CD4-positive, alpha-beta T cell (primary cell): ENCODE measurements around the gene CYP26B1. TPM values are rescaled to one million over a fixed set of nuclear protein-coding genes. Genes with fewer than 3 reads are reported as not detected.

Experiments used
- ATAC-seq: fragments of 200-7000 bp; cut with Tn5 transposase; one replicate; pipeline ENCODE4 v1.10.0; 2022; ENCODE audit warnings: mild to moderate bottlenecking; ENCODE audit not compliant: poor library complexity
- CTCF ChIA-PET: fragments of 350-600 bp; sonication (Branson Sonifier 250); formaldehyde crosslinking; loops from one replicate; lab custom pipeline; 2021; ENCODE audit warnings: antibody characterized with exemption, inconsistent platforms; lab: Charles Lee
- POLR2A ChIA-PET: fragments of 350-600 bp; sonication (Branson Sonifier 250); formaldehyde crosslinking; loops from one replicate; lab custom pipeline; 2021; ENCODE audit warnings: antibody characterized with exemption, inconsistent platforms; lab: Charles Lee
- DNase-seq, 14 experiments: peaks; one replicate each; pipeline ENCODE4 v3.0.0-alpha.2; 2013 to 2020; ENCODE audit warnings: mixed read lengths in 2 of 14
- H3K27ac ChIP-seq, 2 donors: one replicate each; pipeline versions ENCODE4 v1.5.1 to v1.7.0; 2013; ENCODE audit warnings: low read length in 2 of 2, low read depth in 1 of 2, mild to moderate bottlenecking in 1 of 2
- H3K27me3 ChIP-seq, 2 experiments: 1 replicate in 1 of 2; 2 replicates in 1 of 2; pipeline versions ENCODE4 v1.6.1 to v1.7.0; 2013; ENCODE audit warnings: low read length in 2 of 2, control low read depth in 1 of 2, mild to moderate bottlenecking in 1 of 2, moderate library complexity in 1 of 2; ENCODE audit not compliant: insufficient read depth in 2 of 2, control insufficient read depth in 1 of 2
- H3K36me3 ChIP-seq: one replicate; pipeline ENCODE4 v1.6.1; 2013; ENCODE audit warnings: low read length, control low read depth; ENCODE audit not compliant: insufficient read depth
- H3K4me1 ChIP-seq: one replicate; pipeline ENCODE4 v1.6.1; 2013; ENCODE audit warnings: low read length, control low read depth; ENCODE audit not compliant: insufficient read depth
- H3K4me3 ChIP-seq: one replicate; pipeline ENCODE4 v1.5.1; 2013; ENCODE audit warnings: mild to moderate bottlenecking, low read length, moderate library complexity
- H3K9me3 ChIP-seq, 2 experiments: 1 replicate in 1 of 2; 2 replicates in 1 of 2; pipeline versions ENCODE4 v1.6.1 to v1.7.0; 2013; ENCODE audit warnings: low read length in 2 of 2, mild to moderate bottlenecking in 2 of 2, control low read depth in 1 of 2, moderate library complexity in 1 of 2; ENCODE audit not compliant: control insufficient read depth in 1 of 2, insufficient read depth in 1 of 2
- H3K27ac Mint-ChIP-seq: one replicate; pipeline ENCODE4 v1.8.0; 2020; ENCODE audit warnings: mixed read lengths
- H3K27me3 Mint-ChIP-seq: one replicate; pipeline ENCODE4 v1.8.0; 2021; ENCODE audit warnings: mixed read lengths
- H3K36me3 Mint-ChIP-seq: one replicate; pipeline ENCODE4 v1.8.0; 2021; ENCODE audit warnings: low read depth, mixed read lengths
- H3K4me1 Mint-ChIP-seq: one replicate; pipeline ENCODE4 v1.8.0; 2021; ENCODE audit warnings: low read depth, mixed read lengths
- H3K4me3 Mint-ChIP-seq: one replicate; pipeline ENCODE4 v1.8.0; 2020; ENCODE audit warnings: mild to moderate bottlenecking, mixed read lengths
- H3K9me3 Mint-ChIP-seq: one replicate; pipeline ENCODE4 v1.8.0; 2020; ENCODE audit warnings: mixed read lengths
- CTCF ChIP-seq: fragments of 200-600 bp; IDR thresholded peaks from one replicate; pipeline ENCODE4 v1.8.0; 2022; ENCODE audit warnings: antibody characterized with exemption, mild to moderate bottlenecking
- intact Hi-C, 2 experiments: fragments of 100-400 bp; cut with DNase I in 1 of 2; cut with micrococcal nuclease in 1 of 2; formaldehyde crosslinking; loops; one replicate each; pipeline versions ENCODE4 v1.15.1 to v1.9.0; 2023 to 2025; cut with DNase I, micrococcal nuclease
- total RNA-seq, 174 experiments: library from RNA in 2 of 174; stranded (reverse) in 2 of 174; gene quantifications; one replicate each; pipeline ENCODE4 v1.2.3 and lab custom pipeline; 2021 to 2026

Gene CYP26B1
- total RNA-seq, 2 experiments from 2014 or later = 0.05 TPM; not detected in 1

DNA sequence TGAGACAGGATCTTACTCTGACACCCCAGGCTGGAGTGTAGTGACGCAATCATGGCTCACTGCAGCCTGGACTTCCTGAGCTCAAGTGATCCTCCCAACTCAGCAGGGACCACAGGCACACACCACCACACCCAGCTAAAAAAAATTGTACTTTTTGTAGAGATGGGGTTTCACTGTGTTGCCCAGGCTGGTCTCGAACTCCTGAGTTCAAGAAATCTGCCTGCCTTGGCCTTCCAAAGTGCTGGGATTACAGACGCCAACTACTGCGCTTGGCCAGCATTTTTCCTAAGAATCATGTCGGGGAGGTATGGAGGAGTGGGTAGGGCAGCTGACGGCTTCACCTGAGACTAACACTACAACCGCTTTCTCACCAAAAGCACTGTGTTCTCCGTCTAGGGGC lies 50.4 kb downstream of the CYP26B1 start:
- Mint-ChIP-seq H3K9me3 (no peaks in the 10 kb centered on the region), H3K4me3 (no peak overlapping the region), H3K27me3 (peaks cover 13% of the 10 kb centered on the region), H3K36me3 (no peaks in the 10 kb centered on the region), H3K27ac (no peak overlapping the region), H3K4me1 (no peaks in the 10 kb centered on the region)
- Histone ChIP-seq H3K27ac (no peak overlapping the region), H3K27me3 (no peaks in the 10 kb centered on the region), H3K9me3 (no peaks in the 10 kb centered on the region), H3K4me1 (no peaks in the 10 kb centered on the region), H3K36me3 (no peaks in the 10 kb centered on the region), H3K4me3 (no peak overlapping the region)
- ATAC-seq (no peak), DNase-seq (no peak)
- intact Hi-C loops = no loop called here
- ChIA-PET CTCF (no interaction called here), POLR2A (no interaction called here)
- TF ChIP-seq CTCF = no peak

DNA sequence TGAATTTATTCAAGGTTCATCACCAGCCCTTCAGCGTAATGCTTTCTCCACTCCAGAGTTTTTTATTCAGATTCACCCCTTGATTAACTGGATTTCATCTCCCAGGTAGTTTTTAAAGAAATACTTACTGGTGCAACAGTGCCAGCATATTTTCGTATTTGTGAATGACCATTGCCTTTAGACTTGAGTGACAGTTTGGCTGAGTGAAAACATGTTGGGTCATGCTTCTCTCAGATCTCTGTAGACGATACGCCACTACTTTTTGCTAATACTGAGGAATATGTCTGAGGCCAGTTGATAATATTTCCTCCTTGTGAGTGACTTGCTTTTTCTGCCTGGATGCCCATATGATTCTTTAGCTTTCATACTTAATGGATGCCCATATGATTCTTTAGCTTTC lies 51.5 kb downstream of the CYP26B1 start:
- no peak overlapping the region for H3K4me3 ChIP-seq
- Mint-ChIP-seq H3K9me3 (no peaks in the 10 kb centered on the region), H3K4me1 (no peaks in the 10 kb centered on the region), H3K27ac (no peak overlapping the region), H3K36me3 (no peaks in the 10 kb centered on the region), H3K27me3 (peaks cover 13% of the 10 kb centered on the region), H3K4me3 (no peak overlapping the region)
- no peaks in the 10 kb centered on the region for H3K4me1 ChIP-seq
- H3K27ac ChIP-seq = no peak overlapping the region
- ChIA-PET CTCF (no interaction called here), POLR2A (no interaction called here)
- TF ChIP-seq CTCF = no peak
- no peaks in the 10 kb centered on the region for H3K36me3 ChIP-seq
- no peak for ATAC-seq
- intact Hi-C loops = no loop called here
- no peaks in the 10 kb centered on the region for H3K27me3 ChIP-seq
- no peak for DNase-seq
- peaks cover 0 to under 1% of the 10 kb centered on the region in 2 experiments for H3K9me3 ChIP-seq

DNA sequence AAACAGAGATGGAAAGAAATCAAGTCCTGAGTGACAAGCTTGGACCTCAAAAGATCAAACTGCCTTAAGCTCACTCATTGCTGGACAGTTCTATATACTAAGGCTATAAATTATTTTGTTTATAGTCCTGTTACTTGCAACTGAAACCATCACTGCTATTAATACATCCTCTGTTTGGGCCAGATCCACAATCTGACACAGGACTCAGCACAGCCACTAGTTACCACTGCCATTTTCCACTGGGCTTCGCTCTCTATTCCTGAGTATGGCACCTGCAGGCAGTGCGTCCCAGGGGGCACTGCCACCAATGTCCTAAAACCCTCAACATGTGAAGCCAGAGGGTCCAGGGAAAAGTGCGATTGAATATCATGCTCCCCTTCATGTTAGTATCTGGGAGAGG lies 52.3 kb downstream of the CYP26B1 start:
- no peak overlapping the region for H3K4me3 Mint-ChIP-seq
- Histone ChIP-seq H3K4me3 (no peak overlapping the region), H3K27me3 (no peaks in the 10 kb centered on the region), H3K9me3 (peaks cover 0 to 9% of the 10 kb centered on the region in 2 experiments), H3K27ac (no peak overlapping the region), H3K36me3 (no peaks in the 10 kb centered on the region), H3K4me1 (no peaks in the 10 kb centered on the region)
- ATAC-seq = no peak
- H3K9me3 Mint-ChIP-seq = no peaks in the 10 kb centered on the region
- no peaks in the 10 kb centered on the region for H3K36me3 Mint-ChIP-seq
- no peak for TF ChIP-seq CTCF
- H3K27ac Mint-ChIP-seq = no peak overlapping the region
- no peak for DNase-seq
- H3K4me1 Mint-ChIP-seq = no peaks in the 10 kb centered on the region
- H3K27me3 Mint-ChIP-seq = peaks cover 15% of the 10 kb centered on the region
- CTCF ChIA-PET = no interaction called here
- intact Hi-C loops = no loop called here
- POLR2A ChIA-PET = no interaction called here
